HG03520 (cell line): Measurements from ENCODE around the gene C16orf89.

Experiments
- ATAC-seq: cut with Tn5 transposase; IDR thresholded peaks from one replicate; pipeline ENCODE4 v1.9.1; 2021; ENCODE audit warnings: mild to moderate bottlenecking, moderate library complexity; ENCODE audit not compliant: unreplicated experiment

Gene C16orf89

GRCh38 chr16:5006348-5007193 is 59.2 kb downstream of the C16orf89 start:
- ATAC-seq: no peak

- no peak for ATAC-seq
These were observed 59.8 kb downstream of the C16orf89 start for GRCh38 chr16:5005916-5006315.

GRCh38 chr16:5004311-5004710 is 61.4 kb downstream of the C16orf89 start:
- no peak for ATAC-seq

- ATAC-seq: no peak
These were observed 61.9 kb downstream of the C16orf89 start for GRCh38 chr16:5003828-5004227.

GRCh38 chr16:5003211-5003610 is 62.5 kb downstream of the C16orf89 start:
- no peak for ATAC-seq

GRCh38 chr16:5002699-5003143 is 63.0 kb downstream of the C16orf89 start:
- ATAC-seq: no peak

GRCh38 chr16:5001986-5002385 is 63.8 kb downstream of the C16orf89 start:
- no peak for ATAC-seq

GRCh38 chr16:5001571-5001970 is 64.2 kb downstream of the C16orf89 start:
- ATAC-seq: no peak

GRCh38 chr16:5000573-5001001 is 65.2 kb downstream of the C16orf89 start:
- no peak for ATAC-seq

GRCh38 chr16:4994719-4995434 is 70.9 kb downstream of the C16orf89 start:
- no peak for ATAC-seq
